Smooth muscle cell (in vitro differentiated cells): ENCODE measurements around the gene TBC1D1. TPM values are rescaled to one million over a fixed set of nuclear protein-coding genes. Genes with fewer than 3 reads are reported as not detected.
A peak's percentile ranks its signal among the peaks of the same experiment; 100 is the strongest.

ENCODE experiments used
- DNase-seq: peaks from one replicate; lab custom pipeline; 2025; ENCODE audit not compliant: unreplicated experiment; lab: John Stamatoyannopoulos, UW
- H2AFZ ChIP-seq: fragments of 200-600 bp; sonication (generic); 2 replicates; pipeline ENCODE4 v1.6.0; 2016; ENCODE audit warnings: antibody characterized with exemption, low read depth, mild to moderate bottlenecking
- H3F3A ChIP-seq: fragments of 200-600 bp; sonication (generic); 2 replicates; pipeline ENCODE4 v1.6.0; 2017; ENCODE audit warnings: antibody characterized with exemption, low read depth
- H3K27ac ChIP-seq: fragments of 200-600 bp; sonication (generic); 2 replicates; pipeline ENCODE4 v1.5.1; 2016; ENCODE audit warnings: low read depth, mild to moderate bottlenecking
- H3K27me3 ChIP-seq: fragments of 200-600 bp; sonication (generic); 2 replicates; pipeline ENCODE4 v1.6.1; 2016; ENCODE audit warnings: low read depth, mild to moderate bottlenecking
- H3K36me3 ChIP-seq: fragments of 200-600 bp; sonication (generic); 2 replicates; pipeline ENCODE4 v1.5.1; 2016; ENCODE audit warnings: low read depth
- H3K4me1 ChIP-seq: fragments of 200-600 bp; sonication (generic); 2 replicates; pipeline ENCODE4 v1.5.1; 2016; ENCODE audit warnings: low read depth
- H3K4me2 ChIP-seq: fragments of 200-600 bp; sonication (generic); 2 replicates; pipeline ENCODE4 v1.6.0; 2016; ENCODE audit warnings: mild to moderate bottlenecking
- H3K4me3 ChIP-seq: fragments of 200-600 bp; sonication (generic); 2 replicates; pipeline ENCODE4 v1.5.1; 2016; ENCODE audit warnings: mild to moderate bottlenecking
- H3K79me2 ChIP-seq: fragments of 200-600 bp; sonication (generic); 2 replicates; pipeline ENCODE4 v1.6.0; 2016; ENCODE audit warnings: low read depth, mild to moderate bottlenecking
- H3K9ac ChIP-seq: fragments of 200-600 bp; sonication (generic); 2 replicates; pipeline ENCODE4 v1.6.0; 2016; ENCODE audit warnings: low read depth
- H3K9me3 ChIP-seq: fragments of 200-600 bp; sonication (generic); replicated peaks from 2 replicates; pipeline ENCODE4 v1.5.1; 2016; ENCODE audit warnings: low read depth
- H4K20me1 ChIP-seq: fragments of 200-600 bp; sonication (generic); 2 replicates; pipeline ENCODE4 v1.6.0; 2016; ENCODE audit warnings: low read depth
- WGBS: methylation state at CpG from one replicate; pipeline ENCODE4 v1.1.7; 2016; ENCODE audit warnings: low lambda C conversion rate; 5-methylcytosine and 5-hydroxymethylcytosine counted together
- polyA plus RNA-seq: library from polyadenylated mRNA; unstranded; fragments of >200 nt; fragmentation: Nextera tagmentation; extraction: Ambion mirVana; gene quantifications from 2 replicates; pipeline ENCODE4 v1.2.1, GENCODE V29; 2016
- total RNA-seq: library from RNA; depleted of rRNA; stranded (reverse); fragments of >200 nt; gene quantifications from 2 replicates; pipeline ENCODE4 v1.2.3, GENCODE V29; 2014
- TF ChIP-seq, protein P1 (sequence below): fragments of 200-600 bp; sonication (generic); IDR thresholded peaks from 2 replicates; pipeline ENCODE4 v1.5.1; 2017; ENCODE audit warnings: borderline replicate concordance, mild to moderate bottlenecking, antibody characterized with exemption; ENCODE audit not compliant: insufficient read depth, poor library complexity, severe bottlenecking

The TBC1D1 gene
- total and polyA plus RNA-seq, 2 experiments from 2014 or later, result 81.5 to 117 TPM

DNA sequence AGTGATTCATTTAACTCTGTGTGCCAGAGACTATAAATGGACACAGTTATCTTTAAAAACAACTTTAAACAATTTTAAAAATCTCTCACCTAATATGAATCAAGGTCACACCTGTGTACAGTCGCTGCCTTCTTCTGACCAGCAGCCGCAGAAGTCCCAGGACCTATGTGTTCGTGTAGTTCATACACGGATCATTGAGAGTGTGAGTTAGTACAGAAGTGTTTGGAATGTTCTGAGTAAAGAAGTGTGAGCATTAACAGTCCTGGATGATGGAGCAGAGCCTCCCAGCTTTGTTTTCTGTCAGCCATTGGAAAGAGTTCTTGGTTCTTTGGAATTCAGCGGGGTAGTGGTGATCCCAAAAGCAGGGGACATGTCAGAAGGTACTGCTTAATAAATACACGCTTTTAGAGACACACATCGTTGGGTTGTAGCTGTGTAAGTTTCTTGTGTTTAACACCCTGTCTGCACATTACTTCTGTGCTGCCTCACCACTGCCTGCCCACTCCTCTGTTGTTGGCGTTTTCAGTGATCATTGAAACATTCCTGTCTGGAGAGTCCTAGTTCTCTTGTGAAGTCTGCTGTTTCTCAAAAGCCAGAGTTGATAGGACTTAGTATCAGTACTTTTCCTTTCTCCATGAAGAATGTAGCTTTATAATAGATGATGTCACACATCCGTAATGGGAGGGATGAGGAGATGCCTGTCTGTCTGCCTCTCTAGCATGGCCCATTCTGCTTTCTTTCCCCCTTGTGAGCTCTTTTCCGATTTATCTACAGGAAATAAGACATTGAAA, 159.9 kb downstream of the TBC1D1 start:
- no peak overlapping the region for H3K4me3 ChIP-seq
- TF ChIP-seq, protein P1, sequence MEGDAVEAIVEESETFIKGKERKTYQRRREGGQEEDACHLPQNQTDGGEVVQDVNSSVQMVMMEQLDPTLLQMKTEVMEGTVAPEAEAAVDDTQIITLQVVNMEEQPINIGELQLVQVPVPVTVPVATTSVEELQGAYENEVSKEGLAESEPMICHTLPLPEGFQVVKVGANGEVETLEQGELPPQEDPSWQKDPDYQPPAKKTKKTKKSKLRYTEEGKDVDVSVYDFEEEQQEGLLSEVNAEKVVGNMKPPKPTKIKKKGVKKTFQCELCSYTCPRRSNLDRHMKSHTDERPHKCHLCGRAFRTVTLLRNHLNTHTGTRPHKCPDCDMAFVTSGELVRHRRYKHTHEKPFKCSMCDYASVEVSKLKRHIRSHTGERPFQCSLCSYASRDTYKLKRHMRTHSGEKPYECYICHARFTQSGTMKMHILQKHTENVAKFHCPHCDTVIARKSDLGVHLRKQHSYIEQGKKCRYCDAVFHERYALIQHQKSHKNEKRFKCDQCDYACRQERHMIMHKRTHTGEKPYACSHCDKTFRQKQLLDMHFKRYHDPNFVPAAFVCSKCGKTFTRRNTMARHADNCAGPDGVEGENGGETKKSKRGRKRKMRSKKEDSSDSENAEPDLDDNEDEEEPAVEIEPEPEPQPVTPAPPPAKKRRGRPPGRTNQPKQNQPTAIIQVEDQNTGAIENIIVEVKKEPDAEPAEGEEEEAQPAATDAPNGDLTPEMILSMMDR, result no peak
- peaks cover 32% of the 10 kb centered on the region for H3F3A ChIP-seq
- H2AFZ ChIP-seq, result peak overlapping the region; percentile 54
- no peaks in the 10 kb centered on the region for H3K9me3 ChIP-seq
- H3K27me3 ChIP-seq, result no peaks in the 10 kb centered on the region
- peak overlapping the region; percentile 60 for H3K4me2 ChIP-seq
- H3K4me1 ChIP-seq, result no peaks in the 10 kb centered on the region
- H3K27ac ChIP-seq, result peak overlapping the region; percentile 94
- DNase-seq, result no peak
- H4K20me1 ChIP-seq, result no peaks in the 10 kb centered on the region
- H3K79me2 ChIP-seq, result no peaks in the 10 kb centered on the region
- H3K9ac ChIP-seq, result peak overlapping the region; percentile 68
- 31% methylated on average over 10 of the region's 10 CpGs for WGBS
- no peaks in the 10 kb centered on the region for H3K36me3 ChIP-seq

DNA sequence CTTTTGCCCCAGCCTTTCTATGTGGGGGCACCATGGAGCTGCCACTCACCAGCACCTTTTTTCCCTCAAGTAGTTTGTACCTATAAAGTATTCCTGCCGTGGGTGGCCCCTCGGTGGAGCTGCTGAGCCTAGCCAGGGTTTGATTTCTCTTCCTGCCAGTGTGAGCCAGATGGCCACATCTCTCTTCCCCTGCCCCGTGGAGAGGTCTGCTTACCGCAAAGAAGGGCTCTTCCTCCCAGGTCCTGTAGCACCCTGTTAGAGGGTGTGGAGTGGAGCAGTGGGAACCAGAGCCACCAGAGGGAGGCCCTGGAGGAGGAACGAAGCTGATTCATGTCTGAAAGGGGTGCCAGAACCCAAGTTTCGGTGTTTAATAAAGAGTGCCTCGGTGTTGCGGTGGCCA, 164.7 kb downstream of the TBC1D1 start:
- H3F3A ChIP-seq, result peaks cover 15% of the 10 kb centered on the region
- no peaks in the 10 kb centered on the region for H3K27me3 ChIP-seq
- no peak overlapping the region for H3K4me2 ChIP-seq
- TF ChIP-seq, protein P1, result no peak
- H3K36me3 ChIP-seq, result no peaks in the 10 kb centered on the region
- 84% methylated on average over 8 of the region's 8 CpGs for WGBS
- no peak for DNase-seq
- no peak overlapping the region for H2AFZ ChIP-seq
- no peak overlapping the region for H3K9ac ChIP-seq
- no peak overlapping the region for H3K4me3 ChIP-seq
- H3K9me3 ChIP-seq, result no peaks in the 10 kb centered on the region
- no peaks in the 10 kb centered on the region for H3K79me2 ChIP-seq
- no peaks in the 10 kb centered on the region for H3K4me1 ChIP-seq
- no peak overlapping the region for H3K27ac ChIP-seq
- no peaks in the 10 kb centered on the region for H4K20me1 ChIP-seq

DNA sequence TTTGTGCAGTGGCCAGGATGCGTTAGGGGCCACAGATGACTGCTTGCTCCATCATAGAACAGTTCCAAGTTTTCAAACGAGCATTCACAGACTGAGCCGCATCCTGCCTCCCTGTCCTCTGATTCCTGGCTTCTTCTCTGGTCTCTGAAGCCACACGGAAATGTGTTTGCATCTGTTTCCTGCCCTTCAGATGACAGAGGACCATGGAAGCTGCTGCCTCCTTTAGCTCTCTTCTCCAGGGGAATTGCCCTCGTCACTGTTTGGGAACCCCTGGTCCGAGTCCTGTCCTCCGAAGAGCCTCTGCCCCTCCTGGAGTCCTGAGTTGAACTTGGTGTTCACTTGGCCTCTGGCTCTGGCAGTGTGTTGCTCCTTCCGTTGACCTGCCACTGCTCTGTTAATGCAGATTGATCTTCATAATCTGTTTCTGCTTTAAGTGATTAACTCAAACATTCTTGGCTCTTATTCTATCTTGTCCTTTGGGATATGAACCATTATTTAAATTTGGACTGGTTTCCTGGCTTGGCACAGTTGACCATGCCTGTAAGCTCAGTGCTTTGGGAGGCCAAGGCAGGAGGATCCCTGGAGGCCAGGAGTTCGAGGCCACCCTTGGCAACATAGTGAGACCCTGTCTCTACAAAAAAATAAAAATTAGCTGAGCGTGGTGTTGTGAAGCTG, 165.3 kb downstream of the TBC1D1 start:
- no peak for DNase-seq
- Histone ChIP-seq H3K9ac (no peak overlapping the region), H4K20me1 (no peaks in the 10 kb centered on the region), H3K79me2 (no peaks in the 10 kb centered on the region), H3K36me3 (no peaks in the 10 kb centered on the region), H3K27me3 (no peaks in the 10 kb centered on the region), H3K27ac (no peak overlapping the region), H3K4me1 (peaks cover 5% of the 10 kb centered on the region), H3F3A (peaks cover 16% of the 10 kb centered on the region), H3K4me2 (no peak overlapping the region), H3K9me3 (no peaks in the 10 kb centered on the region), H3K4me3 (no peak overlapping the region), H2AFZ (no peak overlapping the region)
- TF ChIP-seq, protein P1, result no peak
- WGBS, result 86% methylated on average over 10 of the region's 10 CpGs
